ENCODE measurements around the gene KLHL7.

GRCh38 chr7:23164846-23165245 lies 59.3 kb downstream of the KLHL7 start:
- TF ChIP-seq CTCF (IDR thresholded peaks at IDR 0.05 in 2 of 3, conservative IDR thresholded peaks at IDR 0.05 in 1 of 3; ENCODE audit: borderline replicate concordance in 1 of 3, insufficient read depth in 1 of 3, low read depth in 2 of 3, low read length in 2 of 3) (no peak), SRF (IDR thresholded peaks at IDR 0.05; ENCODE audit: low read depth) (no peak), EZH2 (IDR thresholded peaks at IDR 0.05) (no peak), POLR2A (IDR thresholded peaks at IDR 0.05; ENCODE audit: borderline replicate concordance, extremely low read depth, insufficient read depth, insufficient read length) (no peak), SIN3A (IDR thresholded peaks at IDR 0.05; ENCODE audit: low read depth) (no peak)

Measured in HCT116 (cell line).